H1 (cell line): Measurements from ENCODE around the gene TNFSF18. TPM values are rescaled to one million over a fixed set of nuclear protein-coding genes. Genes with fewer than 3 reads are reported as not detected.

Experiments
- CHD7 ChIP-seq: fragments of 300-600 bp; sonication (generic); IDR thresholded peaks from 2 replicates; pipeline ENCODE4 v1.7.1; 2012; ENCODE audit warnings: low read length, moderate library complexity, mild to moderate bottlenecking, inconsistent platforms; ENCODE audit not compliant: insufficient replicate concordance
- RAD21 ChIP-seq, 2 experiments: IDR thresholded peaks in 1 of 2; conservative IDR thresholded peaks in 1 of 2; 2 replicates each; pipeline ENCODE4 v1.6.1; 2011; ENCODE audit warnings: low read depth in 2 of 2, low read length in 2 of 2, improper control_type of control experiment in 1 of 2, inconsistent platforms in 1 of 2, mild to moderate bottlenecking in 1 of 2, moderate library complexity in 1 of 2
- RBBP5 ChIP-seq: IDR thresholded peaks from 2 replicates; pipeline ENCODE4 v1.7.1; 2012; ENCODE audit warnings: low read depth, mild to moderate bottlenecking, inconsistent platforms, low read length, moderate library complexity, borderline replicate concordance
- SIRT6 ChIP-seq: IDR thresholded peaks from one replicate; pipeline ENCODE4 v1.7.1; 2012; ENCODE audit warnings: low read length, inconsistent platforms
- SRF ChIP-seq: IDR thresholded peaks from 2 replicates; pipeline ENCODE4 v1.6.1; 2011; ENCODE audit warnings: mild to moderate bottlenecking, low read depth, low read length, moderate library complexity
- TAF1 ChIP-seq: IDR thresholded peaks from 2 replicates; pipeline ENCODE4 v1.6.1; 2011; ENCODE audit warnings: mild to moderate bottlenecking, low read depth, low read length
- USF2 ChIP-seq: IDR thresholded peaks from 2 replicates; pipeline ENCODE4 v1.6.1; 2011; ENCODE audit warnings: low read length, improper control_type of control experiment
- polyA plus RNA-seq, 7 experiments: library from polyadenylated mRNA; depleted of rRNA in 3 of 7; stranded (reverse) in 5 of 7; unstranded in 2 of 7; fragments of >200 nt in 5 of 7; fragments of 200-250 nt in 2 of 7; gene quantifications; 1 replicate in 5 of 7; 2 replicates in 1 of 7; 4 replicates in 1 of 7; pipeline versions ENCODE4 v1.2.1 to v1.2.3, GENCODE V29; 2011 to 2013; ENCODE audit warnings: missing spikeins in 2 of 7, mixed read lengths in 2 of 7
- total RNA-seq: library from RNA; stranded (reverse); fragmentation: NEBNext Ultra II Directional; extraction: Animal tissue kit (Norgen Biotek cat#: 25700); gene quantifications from 2 replicates; pipeline ENCODE4 v1.2.1, GENCODE V29; 2021

Gene TNFSF18
- total and polyA plus RNA-seq, 2 of the 8 experiments (the other 6 are each of a cell fraction or from before 2014, with no cell fraction given): not detected

GRCh38 chr1:172999349-172999748 lies 51.4 kb downstream of the TNFSF18 start (continued):
- no peak for TF ChIP-seq CHD7
- TF ChIP-seq RBBP5: no peak
- TF ChIP-seq USF2: no peak
- no peak for TF ChIP-seq RAD21 (IDR thresholded peaks at IDR 0.05 in 1 of 2, conservative IDR thresholded peaks at IDR 0.05 in 1 of 2; ENCODE audit: low read depth in 2 of 2, low read length in 2 of 2)
- TF ChIP-seq TAF1: no peak
- TF ChIP-seq SIRT6: no peak
- no peak for TF ChIP-seq SRF
- TF ChIP-seq, all 59 proteins: peak for 0
